GM19043 (cell line): ENCODE data around the gene CDKL5.
A peak's percentile ranks its signal among the peaks of the same experiment; 100 is the strongest.

Experiments used
- ATAC-seq: cut with Tn5 transposase; IDR thresholded peaks from one replicate; pipeline ENCODE4 v1.9.1; 2021; ENCODE audit warnings: low read depth; ENCODE audit not compliant: unreplicated experiment

Gene CDKL5

GRCh38 chrX:18639280-18639679, 213.9 kb downstream of the CDKL5 start:
- no peak for ATAC-seq

GRCh38 chrX:18640686-18641085, 215.3 kb downstream of the CDKL5 start:
- ATAC-seq, result no peak

GRCh38 chrX:18643243-18643642, 217.8 kb downstream of the CDKL5 start:
- no peak for ATAC-seq

GRCh38 chrX:18643853-18644252, 218.4 kb downstream of the CDKL5 start:
- no peak for ATAC-seq

GRCh38 chrX:18647621-18648020, 222.2 kb downstream of the CDKL5 start:
- ATAC-seq, result no peak

- ATAC-seq, result no peak
Observed at GRCh38 chrX:18649498-18649951, 224.1 kb downstream of the CDKL5 start.

GRCh38 chrX:18650662-18651061, 225.3 kb downstream of the CDKL5 start:
- no peak for ATAC-seq

GRCh38 chrX:18652636-18653035, 227.2 kb downstream of the CDKL5 start:
- no peak for ATAC-seq

- ATAC-seq, result no peak
Observed at GRCh38 chrX:18654875-18655836, 229.7 kb downstream of the CDKL5 start.

- no peak for ATAC-seq
Observed at GRCh38 chrX:18661273-18661672, 235.9 kb downstream of the CDKL5 start.

GRCh38 chrX:18664947-18665346, 239.5 kb downstream of the CDKL5 start:
- no peak for ATAC-seq

GRCh38 chrX:18666614-18667013, 241.2 kb downstream of the CDKL5 start:
- no peak for ATAC-seq

- ATAC-seq, result no peak
Observed at GRCh38 chrX:18668071-18668835, 242.8 kb downstream of the CDKL5 start.

- no peak for ATAC-seq
Observed at GRCh38 chrX:18672008-18672407, 246.6 kb downstream of the CDKL5 start, which contains the start of gene RS1. TSS of gene RS1 (minus strand) at chrX:18672108. CDS start at chrX:18672068, 40 bp downstream.

- peak; percentile 33 for ATAC-seq
Observed at GRCh38 chrX:18674417-18674787, 249.0 kb downstream of the CDKL5 start.

- ATAC-seq, result peak; percentile 67
Observed at GRCh38 chrX:18674788-18675735, 249.7 kb downstream of the CDKL5 start.

- no peak for ATAC-seq
Observed at GRCh38 chrX:18676050-18676449, 250.6 kb downstream of the CDKL5 start.

GRCh38 chrX:18676470-18676869, 251.1 kb downstream of the CDKL5 start:
- ATAC-seq, result no peak

- ATAC-seq, result no peak
Observed at GRCh38 chrX:18677161-18677869, 251.9 kb downstream of the CDKL5 start.

- ATAC-seq, result no peak
Observed at GRCh38 chrX:18681996-18682395, 256.6 kb downstream of the CDKL5 start.
